PC-9 (cell line): ENCODE results near the gene SOX21. TPM values are rescaled to one million over a fixed set of nuclear protein-coding genes. Genes with fewer than 3 reads are reported as not detected.
"Not testable (repeated sequence)": the region's sequence is repeated elsewhere in the genome, so short reads cannot be mapped to it uniquely, and the experiment has no call there.

ENCODE experiments used
- BruUV-seq: library from RNA; stranded (reverse); fragments of 400-500 nt; replicated peaks from 2 replicates; lab custom pipeline; 2021; lab: Mats Ljungman, UMichigan
- CTCF ChIA-PET: fragments of 300-600 bp; sonication (Branson Sonifier 250); formaldehyde crosslinking; loops from one replicate; lab custom pipeline; 2022; ENCODE audit warnings: antibody characterized with exemption; lab: Charles Lee
- POLR2A ChIA-PET: fragments of 300-600 bp; sonication (Branson Sonifier 250); formaldehyde crosslinking; loops from one replicate; lab custom pipeline; 2022; ENCODE audit warnings: antibody characterized with exemption; ENCODE audit not compliant: unreplicated experiment; lab: Charles Lee
- DNase-seq, 2 experiments: peaks; one replicate each; pipeline versions ENCODE4 v3.0.0 to v3.0.0-alpha.2; 2015 to 2022; ENCODE audit warnings: mixed read lengths in 1 of 2
- H2AFZ ChIP-seq: fragments of 200-600 bp; sonication (generic); 2 replicates; pipeline ENCODE4 v1.8.1; 2017; ENCODE audit warnings: antibody characterized with exemption
- H3F3A ChIP-seq: fragments of 200-600 bp; sonication (generic); 2 replicates; pipeline ENCODE4 v1.8.1; 2017; ENCODE audit warnings: antibody characterized with exemption, mild to moderate bottlenecking, low read depth; ENCODE audit not compliant: insufficient read depth
- H3K27ac ChIP-seq: fragments of 200-600 bp; sonication (generic); 2 replicates; pipeline ENCODE4 v1.6.1; 2016; ENCODE audit warnings: mixed run types
- H3K27me3 ChIP-seq: fragments of 200-600 bp; sonication (generic); 2 replicates; pipeline ENCODE4 v1.6.1; 2016; ENCODE audit warnings: low read depth, mixed run types; ENCODE audit not compliant: insufficient read depth
- H3K36me3 ChIP-seq: fragments of 200-600 bp; sonication (generic); 2 replicates; pipeline ENCODE4 v1.6.1; 2016; ENCODE audit warnings: low read depth, mixed run types
- H3K4me1 ChIP-seq: fragments of 200-600 bp; sonication (generic); replicated peaks from 2 replicates; pipeline ENCODE4 v1.6.1; 2016; ENCODE audit warnings: mixed run types; ENCODE audit not compliant: insufficient read depth
- H3K4me2 ChIP-seq: fragments of 200-600 bp; sonication (generic); 2 replicates; pipeline ENCODE4 v1.6.1; 2017; ENCODE audit warnings: mixed run types
- H3K4me3 ChIP-seq: fragments of 200-600 bp; sonication (generic); 2 replicates; pipeline ENCODE4 v1.6.1; 2016; ENCODE audit warnings: mixed run types
- H3K79me2 ChIP-seq: fragments of 200-600 bp; sonication (generic); 2 replicates; pipeline ENCODE4 v1.6.1; 2017; ENCODE audit warnings: low read depth, mixed run types
- H3K9me2 ChIP-seq: fragments of 200-600 bp; sonication (generic); 2 replicates; pipeline ENCODE4 v1.8.1; 2017; ENCODE audit warnings: mild to moderate bottlenecking; ENCODE audit not compliant: insufficient read depth
- H3K9me3 ChIP-seq: fragments of 200-600 bp; sonication (generic); 2 replicates; pipeline ENCODE4 v1.8.1; 2016; ENCODE audit warnings: low read depth; ENCODE audit not compliant: insufficient read depth
- H4K20me1 ChIP-seq: fragments of 200-600 bp; sonication (generic); 2 replicates; pipeline ENCODE4 v1.8.1; 2017; ENCODE audit not compliant: insufficient read depth
- EZH2 ChIP-seq: fragments of 200-600 bp; sonication (generic); IDR thresholded peaks from 2 replicates; pipeline ENCODE4 v1.8.0; 2017; ENCODE audit warnings: antibody characterized with exemption, low read depth
- intact Hi-C: fragments of 100-400 bp; cut with micrococcal nuclease; formaldehyde crosslinking; loops from one replicate; pipeline ENCODE4 v1.10.0; 2022; ENCODE audit not compliant: unreplicated experiment
- total RNA-seq: library from RNA; stranded (reverse); gene quantifications from 2 replicates; pipeline ENCODE4 v1.2.3, GENCODE V29; 2021
- TF ChIP-seq, protein P1 (sequence below): fragments of 200-600 bp; sonication (generic); conservative IDR thresholded peaks from 2 replicates; pipeline ENCODE4 v1.6.1; 2017; ENCODE audit warnings: mixed run types, antibody characterized with exemption, mild to moderate bottlenecking, moderate library complexity

The SOX21 gene
- total RNA-seq, 1 experiment from 2014 or later, result not detected

DNA sequence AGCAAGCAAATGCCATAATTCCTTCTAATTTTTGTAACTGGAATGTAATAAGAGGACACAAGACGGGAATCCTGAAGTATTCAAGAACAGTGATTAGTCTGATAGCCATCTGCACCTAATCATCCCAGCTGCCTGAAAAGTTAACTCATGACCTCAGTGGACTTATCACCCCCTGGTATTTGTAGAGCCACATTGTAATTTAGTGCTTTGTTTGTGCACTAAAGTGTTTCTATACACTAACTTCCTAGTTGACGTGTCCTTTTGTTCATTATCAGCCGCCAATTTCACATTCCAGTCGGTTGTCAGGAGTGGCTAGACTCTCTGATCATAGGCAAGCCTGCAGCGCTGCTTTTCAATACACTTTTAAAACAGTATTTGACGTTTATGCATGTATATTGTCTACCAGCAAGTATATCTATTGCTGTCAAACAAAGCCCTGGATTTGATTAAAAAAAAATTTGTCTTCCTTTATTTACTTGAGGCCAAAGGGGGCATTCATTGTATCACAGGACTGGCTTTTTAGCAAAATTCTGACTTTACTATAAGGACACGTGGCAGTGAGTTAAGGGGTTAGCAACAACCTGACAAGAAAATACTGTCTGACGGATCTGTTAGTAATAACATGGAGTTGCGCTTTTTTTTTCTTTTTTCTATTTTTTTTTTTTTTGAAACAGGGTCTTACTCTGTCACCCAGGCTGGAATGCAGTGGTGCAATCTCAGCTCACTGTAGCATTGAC is 10.4 kb upstream of the SOX21 start:
- H3K9me2 ChIP-seq, result no peaks in the 10 kb centered on the region
- no peak overlapping the region for H2AFZ ChIP-seq
- no peak overlapping the region for H3K4me3 ChIP-seq
- no peaks in the 10 kb centered on the region for H3K36me3 ChIP-seq
- H3K27me3 ChIP-seq, result peaks cover 48% of the 10 kb centered on the region
- H3K9me3 ChIP-seq, result no peaks in the 10 kb centered on the region
- POLR2A ChIA-PET, result no interaction called here
- no peaks in the 10 kb centered on the region for H4K20me1 ChIP-seq
- intact Hi-C loops, result no loop called here
- H3K4me2 ChIP-seq, result no peak overlapping the region
- no peak for DNase-seq
- H3K27ac ChIP-seq, result no peak overlapping the region
- no peaks in the 10 kb centered on the region for H3F3A ChIP-seq
- CTCF ChIA-PET, result no interaction called here
- TF ChIP-seq EZH2, result no peak
- TF ChIP-seq, protein P1, sequence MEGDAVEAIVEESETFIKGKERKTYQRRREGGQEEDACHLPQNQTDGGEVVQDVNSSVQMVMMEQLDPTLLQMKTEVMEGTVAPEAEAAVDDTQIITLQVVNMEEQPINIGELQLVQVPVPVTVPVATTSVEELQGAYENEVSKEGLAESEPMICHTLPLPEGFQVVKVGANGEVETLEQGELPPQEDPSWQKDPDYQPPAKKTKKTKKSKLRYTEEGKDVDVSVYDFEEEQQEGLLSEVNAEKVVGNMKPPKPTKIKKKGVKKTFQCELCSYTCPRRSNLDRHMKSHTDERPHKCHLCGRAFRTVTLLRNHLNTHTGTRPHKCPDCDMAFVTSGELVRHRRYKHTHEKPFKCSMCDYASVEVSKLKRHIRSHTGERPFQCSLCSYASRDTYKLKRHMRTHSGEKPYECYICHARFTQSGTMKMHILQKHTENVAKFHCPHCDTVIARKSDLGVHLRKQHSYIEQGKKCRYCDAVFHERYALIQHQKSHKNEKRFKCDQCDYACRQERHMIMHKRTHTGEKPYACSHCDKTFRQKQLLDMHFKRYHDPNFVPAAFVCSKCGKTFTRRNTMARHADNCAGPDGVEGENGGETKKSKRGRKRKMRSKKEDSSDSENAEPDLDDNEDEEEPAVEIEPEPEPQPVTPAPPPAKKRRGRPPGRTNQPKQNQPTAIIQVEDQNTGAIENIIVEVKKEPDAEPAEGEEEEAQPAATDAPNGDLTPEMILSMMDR, result no peak
- no peaks in the 10 kb centered on the region for H3K4me1 ChIP-seq
- H3K79me2 ChIP-seq, result no peaks in the 10 kb centered on the region
- no TSS peak for BruUV-seq

DNA sequence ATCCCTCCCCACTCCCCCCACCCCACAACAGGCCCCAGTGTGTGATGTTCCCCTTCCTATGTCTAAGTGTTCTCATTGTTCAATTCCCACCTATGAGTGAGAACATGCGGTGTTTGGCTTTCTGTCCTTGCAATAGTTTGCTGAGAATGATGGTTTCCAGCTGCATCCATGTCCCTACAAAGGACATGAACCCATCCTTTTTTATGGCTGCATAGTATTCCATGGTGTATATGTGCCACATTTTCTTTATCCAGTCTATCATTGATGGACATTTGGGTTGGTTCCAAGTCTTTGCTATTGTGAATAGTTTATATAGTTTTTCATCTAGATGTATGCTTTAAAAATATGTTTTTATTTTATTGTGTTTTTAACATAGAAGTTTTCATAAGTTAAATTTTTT is 6.4 kb upstream of the SOX21 start:
- H3K9me2 ChIP-seq, H3K4me3 ChIP-seq, H3K4me2 ChIP-seq, H3K4me1 ChIP-seq, DNase-seq, intact Hi-C loops, BruUV-seq, POLR2A ChIA-PET, H3K36me3 ChIP-seq, H3K27ac ChIP-seq, H4K20me1 ChIP-seq, H3F3A ChIP-seq, H3K79me2 ChIP-seq, H2AFZ ChIP-seq, CTCF ChIA-PET, H3K9me3 ChIP-seq: not testable (repeated sequence)
- H3K27me3 ChIP-seq, result peaks cover 49% of the 10 kb centered on the region

DNA sequence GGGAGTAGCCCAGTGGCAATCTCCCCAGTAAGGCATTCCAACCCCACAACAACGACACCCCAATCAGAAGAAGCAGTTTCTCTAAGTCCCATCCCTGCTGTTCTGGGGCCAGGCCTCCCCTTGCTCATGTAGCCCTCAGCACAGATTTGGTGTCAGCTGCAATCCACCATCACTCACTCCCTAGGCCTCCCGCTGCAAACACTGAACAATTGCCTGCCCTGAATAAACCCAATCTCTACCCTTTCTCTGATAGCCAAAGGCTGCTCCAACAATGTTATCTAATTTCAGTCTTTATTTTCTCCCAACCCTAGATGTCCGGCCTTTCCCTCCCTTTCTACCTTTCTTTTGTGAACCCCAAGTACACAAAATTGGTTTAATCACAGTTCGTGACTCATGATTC is 5.6 kb upstream of the SOX21 start:
- Histone ChIP-seq H3K36me3 (no peaks in the 10 kb centered on the region), H3K4me2 (no peak overlapping the region), H3K9me2 (no peaks in the 10 kb centered on the region), H3F3A (no peaks in the 10 kb centered on the region), H3K4me3 (no peak overlapping the region), H2AFZ (no peak overlapping the region), H3K4me1 (no peaks in the 10 kb centered on the region), H3K79me2 (no peaks in the 10 kb centered on the region), H4K20me1 (no peaks in the 10 kb centered on the region), H3K9me3 (no peaks in the 10 kb centered on the region), H3K27ac (no peak overlapping the region), H3K27me3 (peaks cover 43% of the 10 kb centered on the region)
- ChIA-PET POLR2A (no interaction called here), CTCF (no interaction called here)
- DNase-seq, result no peak
- no TSS peak for BruUV-seq
- intact Hi-C loops, result no loop called here
- TF ChIP-seq, protein P1, result no peak
- no peak for TF ChIP-seq EZH2

DNA sequence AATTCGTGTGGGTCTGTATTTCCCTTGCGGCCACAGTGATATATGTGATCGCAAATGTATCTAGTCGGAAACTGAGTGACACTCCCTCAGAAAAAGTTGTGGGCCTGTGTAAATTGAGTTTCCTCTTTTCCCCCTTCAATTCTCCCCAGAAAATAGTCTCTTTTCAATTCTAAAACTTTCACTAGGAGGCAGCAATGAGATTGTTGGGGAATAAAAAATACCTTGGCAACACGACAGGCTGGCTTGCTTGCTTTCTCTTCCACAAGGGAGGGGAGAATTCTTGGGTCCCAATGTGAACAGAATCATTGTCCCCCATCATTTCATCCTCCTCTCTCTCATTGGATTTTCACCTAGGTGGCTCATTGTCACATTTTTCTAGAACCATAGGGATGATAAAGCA is 3.7 kb upstream of the SOX21 start:
- Histone ChIP-seq H3K4me3 (no peak overlapping the region), H3K27ac (no peak overlapping the region), H3K4me1 (no peaks in the 10 kb centered on the region), H3K27me3 (peaks cover 24% of the 10 kb centered on the region; the same call in 1 of the 2 replicates), H3K36me3 (no peaks in the 10 kb centered on the region), H4K20me1 (no peaks in the 10 kb centered on the region), H2AFZ (no peak overlapping the region), H3F3A (no peaks in the 10 kb centered on the region), H3K4me2 (no peak overlapping the region), H3K9me3 (no peaks in the 10 kb centered on the region), H3K9me2 (no peaks in the 10 kb centered on the region), H3K79me2 (no peaks in the 10 kb centered on the region)
- DNase-seq, result no peak
- CTCF ChIA-PET, result no interaction called here
- POLR2A ChIA-PET, result no interaction called here
- BruUV-seq, result no TSS peak
- TF ChIP-seq EZH2, result no peak
- intact Hi-C loops, result no loop called here
